ENCODE measurements around the gene TMEM269. TPM values are rescaled to one million over a fixed set of nuclear protein-coding genes. Genes with fewer than 3 reads are reported as not detected.

Gene TMEM269
- total RNA-seq, 1 experiment from 2014 or later: not detected

DNA sequence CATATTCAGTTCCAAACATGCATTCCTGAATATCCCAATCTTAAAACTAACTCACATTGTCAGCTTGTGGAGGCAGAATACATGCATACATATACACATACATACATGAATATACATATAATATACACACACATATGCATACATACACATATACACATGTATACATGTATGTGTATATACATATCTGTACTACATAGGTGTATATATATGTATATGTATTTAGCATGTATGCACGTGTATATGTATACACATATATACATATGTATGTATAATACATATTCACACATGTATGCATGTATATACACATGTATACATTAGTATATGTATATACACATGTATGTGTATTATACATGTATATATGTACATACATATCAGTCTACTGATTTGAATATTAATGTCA lies 60.4 kb downstream of the TMEM269 start:
- intact Hi-C loops (cut with micrococcal nuclease): no loop called here
- Mint-ChIP-seq H3K4me1 (ENCODE audit: insufficient read depth, unreplicated experiment) (peaks cover 28% of the 10 kb centered on the region), H3K4me3 (ENCODE audit: unreplicated experiment) (no peak overlapping the region), H3K27me3 (ENCODE audit: insufficient read depth, unreplicated experiment) (no peaks in the 10 kb centered on the region), H3K36me3 (ENCODE audit: insufficient read depth, unreplicated experiment) (peaks cover 12% of the 10 kb centered on the region), H3K27ac (ENCODE audit: low read depth, unreplicated experiment) (no peak overlapping the region), H3K9me3 (ENCODE audit: unreplicated experiment) (peaks cover 7% of the 10 kb centered on the region)
- BruUV-seq (replicated peaks): no TSS peak
- ChIA-PET CTCF (interaction anchor here (0.5 to 2.4 kb wide), 5 partner anchors 9 to 364 kb away, joined by 3 to 6 read pairs (median 4); no protein-coding TSS in a partner anchor), POLR2A (interaction anchor here (0.6 to 6.5 kb wide), 11 partner anchors 11 to 165 kb away, joined by 3 to 88 read pairs (median 4); partner anchors contain the start of genes C1orf50, ERMAP, P3H1 and SVBP)
- TF ChIP-seq, protein P1, sequence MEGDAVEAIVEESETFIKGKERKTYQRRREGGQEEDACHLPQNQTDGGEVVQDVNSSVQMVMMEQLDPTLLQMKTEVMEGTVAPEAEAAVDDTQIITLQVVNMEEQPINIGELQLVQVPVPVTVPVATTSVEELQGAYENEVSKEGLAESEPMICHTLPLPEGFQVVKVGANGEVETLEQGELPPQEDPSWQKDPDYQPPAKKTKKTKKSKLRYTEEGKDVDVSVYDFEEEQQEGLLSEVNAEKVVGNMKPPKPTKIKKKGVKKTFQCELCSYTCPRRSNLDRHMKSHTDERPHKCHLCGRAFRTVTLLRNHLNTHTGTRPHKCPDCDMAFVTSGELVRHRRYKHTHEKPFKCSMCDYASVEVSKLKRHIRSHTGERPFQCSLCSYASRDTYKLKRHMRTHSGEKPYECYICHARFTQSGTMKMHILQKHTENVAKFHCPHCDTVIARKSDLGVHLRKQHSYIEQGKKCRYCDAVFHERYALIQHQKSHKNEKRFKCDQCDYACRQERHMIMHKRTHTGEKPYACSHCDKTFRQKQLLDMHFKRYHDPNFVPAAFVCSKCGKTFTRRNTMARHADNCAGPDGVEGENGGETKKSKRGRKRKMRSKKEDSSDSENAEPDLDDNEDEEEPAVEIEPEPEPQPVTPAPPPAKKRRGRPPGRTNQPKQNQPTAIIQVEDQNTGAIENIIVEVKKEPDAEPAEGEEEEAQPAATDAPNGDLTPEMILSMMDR (IDR thresholded peaks at IDR 0.05; ENCODE audit: unreplicated experiment): no peak
- DNase-seq (ENCODE audit: unreplicated experiment): no peak

DNA sequence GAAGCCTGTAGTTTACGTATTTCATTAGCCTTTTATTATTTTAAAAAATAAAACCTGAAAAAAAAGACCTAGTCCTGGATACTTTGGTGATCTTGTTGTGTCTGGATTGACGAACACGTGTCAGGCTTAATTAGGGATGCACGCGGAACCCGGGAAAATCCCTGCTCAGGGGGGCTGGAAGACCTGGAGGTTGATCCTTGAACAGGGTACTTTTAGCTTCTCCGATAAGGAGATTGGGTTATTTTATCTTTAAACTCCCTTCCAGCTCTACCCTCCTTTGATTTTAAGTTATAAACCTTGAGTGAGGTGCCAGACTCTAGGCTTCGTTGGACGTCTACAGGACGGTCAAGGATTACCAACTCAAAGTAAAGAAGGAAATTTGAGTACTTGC lies 61.1 kb downstream of the TMEM269 start:
- TF ChIP-seq, protein P1 (IDR thresholded peaks at IDR 0.05; ENCODE audit: unreplicated experiment): no peak
- H3K9me3 Mint-ChIP-seq (ENCODE audit: unreplicated experiment): peaks cover 8% of the 10 kb centered on the region
- H3K27ac Mint-ChIP-seq (ENCODE audit: low read depth, unreplicated experiment): peak overlapping the region; percentile 98
- BruUV-seq (replicated peaks): TSS peak; percentile 84
- peaks cover 28% of the 10 kb centered on the region for H3K4me1 Mint-ChIP-seq (ENCODE audit: insufficient read depth, unreplicated experiment)
- intact Hi-C loops (cut with micrococcal nuclease): no loop called here
- no peaks in the 10 kb centered on the region for H3K27me3 Mint-ChIP-seq (ENCODE audit: insufficient read depth, unreplicated experiment)
- CTCF ChIA-PET: interaction anchor here (0.7 to 2.4 kb wide), 6 partner anchors 10 to 153 kb away, joined by 3 to 6 read pairs (median 4); no protein-coding TSS in a partner anchor
- POLR2A ChIA-PET: interaction anchor here (0.6 to 6.5 kb wide), 25 partner anchors 8 to 673 kb away, joined by 3 to 88 read pairs (median 4); partner anchors contain the start of genes C1orf50, ERMAP, P3H1 and PPIH
- H3K4me3 Mint-ChIP-seq (ENCODE audit: unreplicated experiment): peak overlapping the region; percentile 98
- DNase-seq (ENCODE audit: unreplicated experiment): peak; percentile 24
- peaks cover 19% of the 10 kb centered on the region for H3K36me3 Mint-ChIP-seq (ENCODE audit: insufficient read depth, unreplicated experiment)

DNA sequence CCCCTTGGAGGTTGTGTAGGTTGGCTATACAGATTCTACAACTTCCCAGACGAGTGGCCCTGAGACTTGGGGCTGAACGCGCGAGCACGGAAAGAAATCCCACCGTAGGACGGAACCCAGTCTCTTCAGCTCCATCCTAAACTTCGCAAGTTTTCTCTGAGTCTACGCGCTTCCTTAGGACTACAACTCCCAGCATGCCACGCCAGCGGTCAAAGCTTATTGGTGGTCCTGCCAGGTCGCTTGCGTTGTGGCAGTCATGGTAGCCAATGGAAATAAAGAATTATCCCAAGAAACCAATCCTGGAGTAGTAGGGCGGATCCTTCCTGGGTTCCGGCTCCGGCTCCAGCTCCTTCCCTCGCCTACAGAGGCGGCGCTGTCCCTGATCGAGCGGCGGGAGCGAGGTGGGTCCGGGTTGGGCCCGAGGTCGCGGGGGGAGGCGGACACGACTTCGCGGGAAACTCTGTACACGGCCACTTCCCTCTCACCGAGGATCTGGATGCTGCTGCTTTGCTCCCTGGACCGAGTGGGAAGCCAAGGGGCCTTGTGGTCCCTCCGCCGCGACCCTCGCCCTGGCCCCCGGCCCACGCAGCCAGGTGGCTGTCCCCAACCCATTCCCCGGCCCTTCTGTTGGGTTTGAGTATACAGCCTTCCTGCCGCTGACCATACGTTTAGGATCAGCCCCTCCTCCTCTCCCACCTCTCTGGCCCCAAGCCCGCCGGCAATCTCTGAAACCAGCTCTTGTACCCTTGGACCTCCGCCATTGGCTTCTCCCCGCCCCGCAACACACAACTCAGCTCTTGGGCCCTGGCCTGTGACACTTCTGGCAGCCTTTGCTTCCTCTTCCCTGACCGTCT lies 61.7 kb downstream of the TMEM269 start, which contains the start of gene ZNF691:
Gene ZNF691 (plus strand): TSS at position 357 of the 854 bp plus-strand sequence. CDS start 3,046 bp downstream, outside the sequence.
- peak within 1 kb of the TSS; percentile 98 for H3K27ac Mint-ChIP-seq (ENCODE audit: low read depth, unreplicated experiment)
- ChIA-PET POLR2A (interaction anchor here (0.6 to 6.5 kb wide), 25 partner anchors 8 to 673 kb away, joined by 3 to 88 read pairs (median 4); partner anchors contain the start of genes C1orf50, ERMAP, P3H1 and PPIH), CTCF (interaction anchor here (0.7 to 2.4 kb wide), 10 partner anchors 10 to 113 kb away, joined by 3 to 6 read pairs (median 3); partner anchors contain the start of gene SLC2A1)
- BruUV-seq (replicated peaks): no TSS peak
- peak; percentile 97 for DNase-seq (ENCODE audit: unreplicated experiment)
- intact Hi-C loops (cut with micrococcal nuclease): no loop called here
- H3K4me1 Mint-ChIP-seq (ENCODE audit: insufficient read depth, unreplicated experiment): peaks cover 28% of the 10 kb centered on the region
- H3K36me3 Mint-ChIP-seq (ENCODE audit: insufficient read depth, unreplicated experiment): peaks cover 21% of the 10 kb centered on the region
- peak within 1 kb of the TSS; percentile 98 for H3K4me3 Mint-ChIP-seq (ENCODE audit: unreplicated experiment)
- H3K27me3 Mint-ChIP-seq (ENCODE audit: insufficient read depth, unreplicated experiment): no peaks in the 10 kb centered on the region
- peaks cover 8% of the 10 kb centered on the region for H3K9me3 Mint-ChIP-seq (ENCODE audit: unreplicated experiment)
- TF ChIP-seq, protein P1 (IDR thresholded peaks at IDR 0.05; ENCODE audit: unreplicated experiment): peak; percentile 27

DNA sequence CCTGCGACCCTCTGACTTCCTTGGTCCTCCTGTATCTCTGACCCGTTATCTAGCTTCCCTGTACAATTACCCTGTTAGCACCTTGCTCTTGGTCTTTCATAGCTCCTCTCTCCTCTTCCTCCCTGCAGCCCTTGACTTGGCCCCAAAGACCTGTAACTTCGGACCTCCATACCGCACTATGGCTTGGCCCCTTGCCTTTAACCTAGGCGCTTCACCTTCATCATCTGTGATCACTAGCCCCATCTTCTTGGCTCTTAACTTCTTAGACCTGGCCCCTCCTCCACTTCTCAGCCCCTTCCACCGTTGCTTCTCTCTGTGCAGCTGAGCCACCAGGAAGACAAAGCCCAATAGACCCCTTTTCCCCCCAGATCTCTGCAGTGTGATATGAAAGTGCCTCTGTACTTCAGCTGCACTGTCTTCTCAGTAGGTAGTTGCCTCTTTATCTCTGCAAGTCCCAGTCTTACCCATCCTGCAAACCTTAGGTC lies 62.4 kb downstream of the TMEM269 start:
- Mint-ChIP-seq H3K4me1 (ENCODE audit: insufficient read depth, unreplicated experiment) (peaks cover 28% of the 10 kb centered on the region), H3K36me3 (ENCODE audit: insufficient read depth, unreplicated experiment) (peaks cover 23% of the 10 kb centered on the region), H3K27me3 (ENCODE audit: insufficient read depth, unreplicated experiment) (no peaks in the 10 kb centered on the region), H3K9me3 (ENCODE audit: unreplicated experiment) (peaks cover 8% of the 10 kb centered on the region), H3K4me3 (ENCODE audit: unreplicated experiment) (peak overlapping the region; percentile 98), H3K27ac (ENCODE audit: low read depth, unreplicated experiment) (peak overlapping the region; percentile 98)
- no TSS peak for BruUV-seq (replicated peaks)
- intact Hi-C loops (cut with micrococcal nuclease): no loop called here
- CTCF ChIA-PET: interaction anchor here (0.7 to 2.4 kb wide), 7 partner anchors 11 to 112 kb away, joined by 3 to 6 read pairs (median 3); partner anchors contain the start of gene SLC2A1
- TF ChIP-seq, protein P1 (IDR thresholded peaks at IDR 0.05; ENCODE audit: unreplicated experiment): no peak
- POLR2A ChIA-PET: interaction anchor here (0.7 to 6.5 kb wide), 12 partner anchors 9 to 390 kb away, joined by 3 to 88 read pairs (median 6); partner anchors contain the start of genes C1orf50, ERMAP, P3H1 and SVBP
- DNase-seq (ENCODE audit: unreplicated experiment): no peak
